Measurements from ENCODE around the gene ZXDA.

- TF ChIP-seq CTCF (IDR thresholded peaks at IDR 0.05) (no peak), POLR2A (IDR thresholded peaks at IDR 0.05) (no peak)
Observed at GRCh38 chrX:57933321-57933720, 23.1 kb upstream of the ZXDA start.

Data from uterus (tissue), 2 donors.